ENCODE measurements around the gene GAB2.
"Not testable (repeated sequence)": the region's sequence is repeated elsewhere in the genome, so short reads cannot be mapped to it uniquely, and the experiment has no call there.

Gene GAB2

GRCh38 chr11:78365381-78365792 lies 52.2 kb downstream of the GAB2 start:
- no peak for DNase-seq (ENCODE audit: low spot score)

DNA sequence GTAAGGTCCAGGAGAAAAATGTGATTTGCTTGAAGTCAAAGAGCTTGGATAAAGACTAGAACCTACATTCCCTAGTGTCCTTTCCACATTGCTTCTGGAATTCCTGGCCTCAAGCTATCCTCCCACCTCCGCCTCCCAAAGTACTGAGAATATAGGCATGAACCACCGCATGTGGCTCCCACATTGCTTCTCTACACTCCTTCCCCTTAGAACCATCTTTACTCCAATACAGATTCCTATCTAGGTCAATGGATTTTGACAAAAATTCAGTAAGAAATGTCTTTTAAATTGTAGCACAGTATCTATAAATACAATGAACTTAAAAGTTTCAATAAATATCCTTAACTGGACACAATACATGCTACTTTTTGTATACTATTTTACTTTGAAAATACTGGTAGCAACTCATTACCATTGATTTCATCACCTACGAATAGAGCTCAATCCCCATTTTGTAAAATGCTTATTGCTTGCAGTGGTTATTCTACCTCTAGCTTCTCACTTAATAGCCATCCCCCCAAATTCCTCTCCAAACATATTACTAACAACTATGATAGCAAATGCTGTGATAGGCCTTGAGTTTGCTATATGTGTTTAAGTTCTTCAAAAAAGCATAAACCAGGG lies 53.4 kb downstream of the GAB2 start:
- no peak for DNase-seq (ENCODE audit: low spot score)

- DNase-seq (ENCODE audit: low spot score): no peak
These were observed 54.5 kb downstream of the GAB2 start for GRCh38 chr11:78363024-78363619.

DNA sequence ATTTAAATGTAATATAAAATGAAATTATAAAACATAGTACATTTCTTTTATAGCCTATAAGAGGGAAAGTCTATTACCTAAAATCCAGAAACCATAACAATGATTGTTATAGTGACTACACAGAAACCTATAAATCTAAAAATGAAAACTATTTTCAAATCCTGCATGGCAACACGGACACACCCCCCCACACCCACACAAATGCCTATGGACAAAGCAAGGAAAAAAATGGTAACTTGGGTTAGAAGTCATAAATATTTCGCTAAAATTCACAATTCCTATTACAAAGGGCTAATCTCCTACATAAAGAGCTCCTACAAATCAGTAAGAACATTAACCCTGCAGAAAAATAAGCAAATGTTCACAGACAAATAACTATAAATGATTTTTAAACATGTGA lies 56.4 kb downstream of the GAB2 start:
- no peak for DNase-seq (ENCODE audit: low spot score)

- no peak for DNase-seq (ENCODE audit: low spot score)
These were observed 57.7 kb downstream of the GAB2 start for GRCh38 chr11:78359921-78360320.

- not testable (repeated sequence) for DNase-seq (ENCODE audit: low spot score)
These were observed 59.7 kb downstream of the GAB2 start for GRCh38 chr11:78357924-78358323.

- DNase-seq (ENCODE audit: low spot score): not testable (repeated sequence)
These were observed 60.2 kb downstream of the GAB2 start for GRCh38 chr11:78357425-78357824.

- DNase-seq (ENCODE audit: low spot score): not testable (repeated sequence)
These were observed 61.9 kb downstream of the GAB2 start for GRCh38 chr11:78355742-78356141.

GRCh38 chr11:78355309-78355705 lies 62.3 kb downstream of the GAB2 start:
- no peak for DNase-seq (ENCODE audit: low spot score)

- DNase-seq (ENCODE audit: low spot score): no peak
These were observed 63.0 kb downstream of the GAB2 start for GRCh38 chr11:78354408-78355308.

- DNase-seq (ENCODE audit: low spot score): no peak
These were observed 65.4 kb downstream of the GAB2 start for GRCh38 chr11:78351979-78352841.

DNA sequence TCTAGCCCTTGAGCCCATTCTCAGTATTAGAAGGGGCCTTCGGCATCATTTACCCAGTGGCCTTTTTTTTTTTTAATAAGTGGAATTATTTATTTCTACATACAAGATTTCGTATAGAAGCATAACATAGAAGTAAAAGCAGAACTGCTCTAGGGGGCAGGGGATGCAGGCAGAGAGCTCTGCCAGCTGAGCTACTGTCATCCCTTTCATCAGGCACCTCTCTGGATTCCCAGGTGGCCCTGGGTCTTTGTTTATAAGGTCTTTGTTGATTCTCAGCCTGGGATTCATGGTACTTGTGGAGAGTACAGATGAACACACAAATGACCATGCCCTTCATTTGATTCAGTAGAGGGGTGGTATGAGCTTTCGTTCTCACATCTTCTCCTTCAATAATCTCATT lies 66.4 kb downstream of the GAB2 start:
- DNase-seq (ENCODE audit: low spot score): no peak

GRCh38 chr11:78350646-78351165 lies 66.9 kb downstream of the GAB2 start:
- no peak for DNase-seq (ENCODE audit: low spot score)

DNA sequence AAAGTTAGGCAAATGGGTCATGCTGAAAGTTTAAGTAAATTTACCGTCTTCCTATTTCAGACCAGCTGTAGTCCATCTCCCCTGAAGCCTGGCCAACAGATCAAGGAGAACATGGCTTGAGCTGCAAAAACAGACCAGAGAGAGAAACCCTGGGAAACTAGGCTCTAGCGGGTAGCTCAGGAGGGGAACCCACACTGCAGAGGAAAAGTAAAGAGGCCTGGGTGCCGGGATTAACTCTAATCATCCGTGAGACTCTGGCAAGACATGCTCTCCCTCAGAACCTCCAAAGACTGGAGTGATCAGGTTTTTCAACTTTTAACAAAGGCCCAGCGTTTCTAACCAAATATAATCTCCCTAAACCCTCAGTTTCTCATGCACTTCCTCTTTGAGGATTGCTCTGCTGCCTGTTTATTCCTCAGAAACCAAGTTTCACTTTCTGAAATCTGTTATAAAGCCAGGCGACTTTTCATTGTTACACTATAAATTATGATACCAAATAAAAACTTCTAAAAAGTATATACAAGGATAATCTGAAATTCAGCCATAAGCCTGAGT lies 67.5 kb downstream of the GAB2 start:
- no peak for DNase-seq (ENCODE audit: low spot score)

GRCh38 chr11:78349624-78350023 lies 68.0 kb downstream of the GAB2 start:
- no peak for DNase-seq (ENCODE audit: low spot score)

DNA sequence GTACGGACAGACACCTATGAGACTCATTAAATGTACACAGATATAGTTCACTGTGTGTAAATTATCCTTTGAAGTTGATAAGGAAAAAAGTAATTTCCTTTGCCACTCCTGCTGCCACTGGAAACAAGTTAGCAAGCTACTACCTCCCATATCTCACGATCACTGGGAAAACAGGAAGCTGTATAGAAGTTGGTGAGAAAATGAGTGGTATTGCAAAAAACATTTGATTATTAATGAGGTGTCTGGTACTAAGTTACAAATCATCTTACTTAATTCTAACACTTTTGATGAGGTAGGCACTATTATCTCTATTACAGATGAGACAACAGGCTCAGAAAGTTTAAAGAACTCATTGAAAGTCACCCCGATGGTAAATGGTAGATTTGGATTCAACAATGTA lies 68.5 kb downstream of the GAB2 start:
- DNase-seq (ENCODE audit: low spot score): no peak

- DNase-seq (ENCODE audit: low spot score): no peak
These were observed 69.7 kb downstream of the GAB2 start for GRCh38 chr11:78347956-78348355.

GRCh38 chr11:78346799-78347198 lies 70.8 kb downstream of the GAB2 start:
- DNase-seq (ENCODE audit: low spot score): no peak

DNA sequence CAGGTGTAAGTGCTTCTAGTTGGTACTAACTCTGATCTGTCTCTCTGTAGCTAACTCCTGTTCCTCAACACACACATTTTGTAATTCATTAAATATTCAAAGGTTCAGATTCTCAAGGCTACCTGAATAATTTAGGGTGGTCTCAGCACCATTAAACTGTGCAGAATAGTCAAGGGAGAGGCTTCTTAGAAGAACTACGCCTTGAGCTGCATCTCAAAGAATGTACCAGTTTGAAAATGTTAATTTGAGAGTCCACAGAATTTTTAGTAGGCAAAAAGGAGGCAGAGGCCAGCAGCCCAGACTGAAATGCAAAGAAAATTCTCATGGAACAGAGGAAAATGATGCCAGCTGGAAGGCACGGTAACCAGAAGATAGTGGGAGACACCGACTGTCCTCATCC lies 72.2 kb downstream of the GAB2 start:
- DNase-seq (ENCODE audit: low spot score): no peak

- no peak for DNase-seq (ENCODE audit: low spot score)
These were observed 72.9 kb downstream of the GAB2 start for GRCh38 chr11:78344676-78345075.

GRCh38 chr11:78344094-78344493 lies 73.5 kb downstream of the GAB2 start:
- DNase-seq (ENCODE audit: low spot score): no peak

GRCh38 chr11:78343303-78343702 lies 74.3 kb downstream of the GAB2 start:
- no peak for DNase-seq (ENCODE audit: low spot score)
